Lower leg skin (tissue), 3 donors: Measurements from ENCODE around the gene CIAO3.

ENCODE experiments used
- POLR2A ChIP-seq, 2 donors: fragments of 450-650 bp; IDR thresholded peaks; one replicate each; pipeline ENCODE4 v1.6.1; 2016 to 2017; ENCODE audit warnings: antibody characterized with exemption in 2 of 2, mild to moderate bottlenecking in 1 of 2, moderate library complexity in 1 of 2
- TF ChIP-seq, protein P1 (sequence below), 3 donors: fragments of 450-650 bp; IDR thresholded peaks; one replicate each; pipeline ENCODE4 v1.5.1; 2016; ENCODE audit warnings: antibody characterized with exemption in 3 of 3, mild to moderate bottlenecking in 3 of 3, moderate library complexity in 2 of 3

DNA sequence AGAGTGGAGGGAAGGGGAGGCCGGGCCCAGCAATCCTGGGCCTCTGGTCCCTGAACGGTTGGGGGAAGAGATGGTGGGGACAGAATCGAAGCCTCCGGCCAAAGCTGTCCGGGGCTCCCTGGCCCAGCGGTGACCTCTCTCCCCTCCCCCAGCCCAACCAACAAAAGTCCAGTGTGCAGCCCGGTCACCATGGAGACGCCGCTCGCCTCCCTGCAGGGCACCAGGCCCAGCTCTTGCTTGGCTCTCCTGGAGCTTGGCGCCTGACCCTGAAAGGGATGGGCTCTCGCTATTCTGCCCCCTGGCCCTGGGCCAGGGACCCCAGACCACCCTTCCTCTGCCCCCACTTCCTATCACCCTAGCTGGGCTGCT is 24.6 kb downstream of the CIAO3 start:
- TF ChIP-seq, protein P1, sequence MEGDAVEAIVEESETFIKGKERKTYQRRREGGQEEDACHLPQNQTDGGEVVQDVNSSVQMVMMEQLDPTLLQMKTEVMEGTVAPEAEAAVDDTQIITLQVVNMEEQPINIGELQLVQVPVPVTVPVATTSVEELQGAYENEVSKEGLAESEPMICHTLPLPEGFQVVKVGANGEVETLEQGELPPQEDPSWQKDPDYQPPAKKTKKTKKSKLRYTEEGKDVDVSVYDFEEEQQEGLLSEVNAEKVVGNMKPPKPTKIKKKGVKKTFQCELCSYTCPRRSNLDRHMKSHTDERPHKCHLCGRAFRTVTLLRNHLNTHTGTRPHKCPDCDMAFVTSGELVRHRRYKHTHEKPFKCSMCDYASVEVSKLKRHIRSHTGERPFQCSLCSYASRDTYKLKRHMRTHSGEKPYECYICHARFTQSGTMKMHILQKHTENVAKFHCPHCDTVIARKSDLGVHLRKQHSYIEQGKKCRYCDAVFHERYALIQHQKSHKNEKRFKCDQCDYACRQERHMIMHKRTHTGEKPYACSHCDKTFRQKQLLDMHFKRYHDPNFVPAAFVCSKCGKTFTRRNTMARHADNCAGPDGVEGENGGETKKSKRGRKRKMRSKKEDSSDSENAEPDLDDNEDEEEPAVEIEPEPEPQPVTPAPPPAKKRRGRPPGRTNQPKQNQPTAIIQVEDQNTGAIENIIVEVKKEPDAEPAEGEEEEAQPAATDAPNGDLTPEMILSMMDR (IDR thresholded peaks at IDR 0.05) = no peak
- no peak for TF ChIP-seq POLR2A (IDR thresholded peaks at IDR 0.05)
